Renal pelvis (tissue), 4 donors: ENCODE data around the gene CLDN20. TPM values are rescaled to one million over a fixed set of nuclear protein-coding genes. Genes with fewer than 3 reads are reported as not detected.
"Not testable (repeated sequence)": the region's sequence is repeated elsewhere in the genome, so short reads cannot be mapped to it uniquely, and the experiment has no call there.

Source experiments
- DNase-seq: peaks from one replicate; pipeline ENCODE4 v3.0.0-alpha.2; 2013
- polyA plus RNA-seq, 3 donors: library from polyadenylated mRNA; unstranded; fragments of 120-200 nt; gene quantifications; one replicate each; pipeline ENCODE4 v1.2.1, GENCODE V29; 2013; ENCODE audit not compliant: insufficient read length in 3 of 3

Gene CLDN20
- polyA plus RNA-seq, 3 donors: 1.1 to 3.5 (median 3.0) TPM

GRCh38 chr6:155268088-155268867, 4.5 kb downstream of the CLDN20 start:
- not testable (repeated sequence) for DNase-seq

GRCh38 chr6:155269765-155270164, 6.0 kb downstream of the CLDN20 start:
- DNase-seq: no peak

- no peak for DNase-seq
Measured at GRCh38 chr6:155270561-155271091, 6.8 kb downstream of the CLDN20 start.

DNA sequence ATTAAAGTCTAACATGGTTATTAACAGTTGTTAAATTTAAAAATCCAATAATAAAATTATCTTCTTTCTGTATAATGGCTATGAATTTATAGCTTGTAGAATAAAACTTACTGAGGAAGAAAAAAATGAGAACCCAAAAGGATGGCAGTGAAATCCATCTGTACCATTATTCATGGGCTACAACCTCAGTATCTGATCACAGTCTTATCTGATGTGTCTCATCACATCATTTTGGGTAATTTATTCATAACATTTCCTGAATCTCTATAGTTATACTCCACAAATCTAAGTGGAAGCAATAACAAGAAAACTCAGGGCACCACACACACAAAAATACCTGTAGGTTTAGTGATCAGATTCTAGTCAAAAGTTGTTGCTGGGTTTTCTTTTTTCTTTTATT, 7.3 kb downstream of the CLDN20 start:
- DNase-seq: no peak

- DNase-seq: peak; percentile 35
Measured at GRCh38 chr6:155272353-155273232, 8.8 kb downstream of the CLDN20 start.

DNA sequence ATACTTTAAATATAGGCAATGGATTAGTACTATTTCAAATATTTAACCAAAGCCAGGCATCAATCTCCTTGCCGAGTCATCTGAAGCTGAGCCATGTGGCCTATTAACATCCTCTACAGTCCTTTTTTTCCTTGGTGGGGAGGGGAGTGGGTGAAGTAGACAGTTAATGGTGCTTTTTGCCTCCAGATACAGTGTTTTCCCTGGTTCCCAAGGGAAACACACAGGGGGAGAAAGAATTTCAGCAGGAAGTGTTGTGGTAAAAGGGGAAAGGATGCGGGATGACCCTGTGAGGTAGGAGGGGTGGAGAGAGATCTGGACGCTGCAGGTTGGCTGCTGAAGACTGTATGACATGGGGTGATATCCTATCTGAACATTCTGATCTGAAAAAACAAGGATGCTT, 9.6 kb downstream of the CLDN20 start:
- no peak for DNase-seq

DNA sequence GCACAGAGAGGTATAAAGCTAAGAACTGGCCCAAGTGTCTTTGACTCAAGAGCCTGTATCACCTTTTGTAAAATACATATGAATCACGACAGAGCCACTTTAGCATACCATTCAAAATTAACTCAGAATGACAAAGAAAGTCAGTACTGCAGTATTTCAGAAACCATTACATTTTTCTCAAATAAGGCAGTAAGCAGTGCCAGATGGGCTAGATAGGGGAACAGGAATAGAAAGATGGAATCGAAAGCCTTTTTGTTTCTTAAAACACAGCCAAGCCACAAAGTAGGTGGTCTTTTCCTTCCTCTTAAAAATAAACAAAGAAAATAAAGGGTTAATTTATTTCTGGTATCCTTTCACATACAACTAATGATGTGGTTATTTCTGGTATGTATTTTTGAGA, 10.3 kb downstream of the CLDN20 start:
- no peak for DNase-seq

DNA sequence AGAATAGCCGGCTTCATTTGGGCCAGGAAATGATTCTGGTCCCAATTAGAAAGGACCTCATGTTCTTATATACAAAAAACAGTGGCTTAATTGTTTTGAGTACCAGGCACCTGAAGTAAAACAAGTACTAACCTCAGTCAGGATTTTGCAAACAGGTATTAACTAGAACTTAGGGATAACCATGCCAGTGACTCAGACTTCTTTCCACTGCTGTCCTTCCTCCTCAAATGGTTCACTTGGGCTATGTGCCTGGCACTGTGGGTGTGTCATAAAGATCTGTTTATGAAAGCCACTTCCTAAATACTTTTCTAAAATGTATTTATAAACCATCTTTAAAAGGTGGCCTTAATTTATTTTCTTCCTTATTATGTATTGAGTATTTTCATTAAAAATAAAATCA, 10.7 kb downstream of the CLDN20 start:
- no peak for DNase-seq

DNA sequence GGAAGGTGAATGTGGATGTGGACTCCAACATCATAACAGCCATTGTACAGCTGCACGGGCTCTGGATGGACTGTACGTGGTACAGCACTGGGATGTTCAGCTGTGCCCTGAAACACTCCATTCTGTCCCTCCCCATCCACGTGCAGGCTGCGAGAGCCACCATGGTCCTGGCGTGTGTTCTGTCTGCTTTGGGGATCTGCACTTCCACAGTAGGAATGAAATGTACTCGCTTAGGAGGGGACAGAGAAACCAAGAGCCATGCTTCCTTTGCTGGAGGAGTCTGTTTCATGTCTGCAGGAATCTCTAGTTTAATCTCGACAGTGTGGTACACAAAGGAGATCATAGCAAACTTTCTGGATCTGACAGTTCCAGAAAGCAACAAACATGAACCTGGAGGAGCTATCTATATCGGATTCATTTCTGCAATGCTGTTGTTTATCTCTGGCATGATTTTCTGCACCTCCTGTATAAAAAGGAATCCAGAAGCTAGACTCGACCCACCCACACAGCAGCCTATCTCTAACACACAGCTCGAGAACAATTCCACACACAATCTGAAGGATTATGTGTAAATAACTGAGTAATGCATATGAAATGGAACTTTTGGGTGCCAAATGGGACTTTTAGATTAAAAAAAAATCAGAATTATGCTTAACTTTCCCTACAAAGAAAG, 12.1 kb downstream of the CLDN20 start:
- no peak for DNase-seq

GRCh38 chr6:155276638-155277037, 12.8 kb downstream of the CLDN20 start:
- DNase-seq: no peak

GRCh38 chr6:155278319-155279049, 14.7 kb downstream of the CLDN20 start:
- no peak for DNase-seq

DNA sequence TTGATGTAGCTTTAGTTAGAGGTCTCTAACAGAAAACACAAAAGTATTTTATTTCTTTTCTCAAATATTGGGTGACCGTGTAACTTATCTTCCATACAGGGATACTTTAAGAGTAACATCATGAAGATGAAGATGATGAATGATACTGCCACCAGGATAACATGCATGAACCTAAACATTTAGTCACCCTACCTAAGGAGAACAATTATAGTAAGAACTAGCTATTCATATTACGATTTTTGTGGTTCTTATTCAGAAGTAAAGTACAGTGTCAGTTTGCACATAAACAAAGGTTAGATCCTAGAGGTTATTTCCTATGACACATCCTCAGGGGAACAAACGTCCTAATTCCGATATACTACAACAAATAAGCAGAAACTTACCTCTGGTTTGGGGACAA, 21.0 kb downstream of the CLDN20 start:
- DNase-seq: no peak

DNA sequence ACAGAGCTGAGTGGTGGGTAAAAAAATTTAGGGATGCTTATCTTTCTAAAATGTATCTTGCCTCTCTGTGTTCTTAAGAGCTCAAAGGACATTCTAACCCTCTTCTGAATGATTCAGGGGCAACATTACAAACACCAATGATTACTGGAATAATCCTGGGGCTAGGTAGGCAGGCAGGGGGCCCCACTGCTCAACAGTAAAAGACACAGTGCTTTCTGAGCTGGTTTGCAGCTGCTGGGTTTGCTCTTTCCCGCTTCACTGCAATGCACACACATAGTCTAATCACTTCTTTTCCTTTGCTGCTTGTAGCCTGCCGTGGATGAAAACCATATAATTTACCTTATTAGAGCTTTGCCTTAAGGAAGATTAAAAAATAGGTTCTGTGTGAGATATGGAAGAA, 23.9 kb downstream of the CLDN20 start:
- DNase-seq: no peak

DNA sequence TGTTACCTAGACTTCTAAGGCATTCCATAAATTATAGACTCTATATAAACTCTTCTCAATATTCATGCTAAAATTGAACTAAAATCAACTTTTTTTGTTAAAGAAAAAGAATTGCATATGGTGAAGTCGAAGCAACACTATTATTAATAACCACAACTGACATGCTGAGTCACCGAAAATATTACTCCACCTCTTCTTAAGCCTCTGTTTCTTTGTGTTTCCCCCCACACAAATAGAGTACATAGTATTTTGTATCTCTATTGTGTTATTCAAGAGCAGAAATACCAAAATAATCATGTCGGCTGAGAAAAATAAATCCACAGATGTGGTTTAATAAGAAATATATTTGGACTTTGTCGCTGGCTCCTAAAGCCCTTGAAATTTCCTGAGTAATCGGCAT, 26.7 kb downstream of the CLDN20 start:
- DNase-seq: no peak

DNA sequence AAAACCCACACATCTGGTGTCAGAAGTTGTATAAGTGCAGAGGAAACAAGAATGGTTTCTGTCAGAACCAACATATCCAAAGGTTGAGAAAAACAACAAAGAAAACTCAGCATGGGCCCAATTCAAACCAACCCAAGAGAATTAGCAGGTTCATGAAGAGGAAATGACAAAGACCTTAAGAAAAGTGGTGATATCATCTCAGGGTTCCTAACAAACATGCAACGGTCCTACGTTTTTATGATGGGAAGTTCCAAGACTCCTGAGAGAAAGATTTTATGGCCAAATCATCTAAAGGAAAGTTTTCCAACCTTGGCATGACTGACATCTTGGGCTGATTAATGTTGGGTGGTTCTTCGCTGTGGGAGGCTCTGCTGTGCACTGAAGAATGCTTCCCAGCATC, 27.5 kb downstream of the CLDN20 start:
- no peak for DNase-seq

DNA sequence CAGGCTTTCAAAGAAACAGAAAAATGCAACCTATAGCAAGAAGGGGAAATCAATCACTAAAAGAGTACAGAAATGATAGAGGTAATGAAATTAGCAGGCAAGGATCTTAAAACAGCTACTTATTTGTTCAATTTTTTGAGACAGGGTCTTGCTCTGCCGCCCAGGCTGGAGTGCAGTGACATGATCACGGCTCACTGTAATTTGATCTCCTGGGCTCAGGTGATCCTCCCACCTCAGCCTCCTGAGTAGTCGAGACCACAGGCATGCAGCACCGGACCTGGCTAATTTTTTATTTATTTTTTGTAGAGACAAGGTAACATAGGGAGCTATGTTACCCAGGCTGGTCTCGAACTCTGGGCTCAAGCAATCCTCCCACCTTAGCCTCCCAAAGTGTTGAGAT, 28.9 kb downstream of the CLDN20 start:
- DNase-seq: no peak

GRCh38 chr6:155297669-155298068, 33.9 kb downstream of the CLDN20 start:
- no peak for DNase-seq

- no peak for DNase-seq
Measured at GRCh38 chr6:155301867-155302266, 38.1 kb downstream of the CLDN20 start.

DNA sequence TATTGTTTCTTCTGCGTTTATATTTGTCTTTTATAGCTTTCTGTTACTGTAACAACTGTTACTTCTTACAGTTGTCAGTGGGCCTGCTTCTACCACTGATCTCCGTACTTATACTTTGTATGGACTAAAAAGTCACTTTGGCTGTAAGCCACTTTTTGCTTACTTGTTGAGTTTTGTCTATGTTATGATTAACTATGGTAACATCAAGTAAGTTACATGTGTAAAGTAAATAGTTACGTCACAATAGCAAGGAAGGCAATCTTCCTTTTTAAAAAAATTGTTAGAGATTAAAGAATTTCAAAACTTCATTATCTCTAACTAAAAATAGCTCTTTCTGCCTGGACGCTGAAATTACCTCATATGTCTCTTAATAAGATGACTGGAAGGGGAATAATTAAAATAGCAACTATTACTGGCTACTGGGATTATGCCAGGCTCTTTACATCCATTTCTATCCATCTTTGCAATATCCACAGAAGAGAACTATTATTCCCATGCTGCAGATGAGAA, 39.6 kb downstream of the CLDN20 start:
- DNase-seq: no peak

GRCh38 chr6:155306958-155307357, 43.1 kb downstream of the CLDN20 start:
- no peak for DNase-seq

- no peak for DNase-seq
Measured at GRCh38 chr6:155309150-155309549, 45.3 kb downstream of the CLDN20 start.
